Activated naive CD8-positive, alpha-beta T cell treated with anti-CD3 and anti-CD28 coated beads, Interleukin-2, amount 10 ng/mL, durations not matched to agents 7 days and 5 days (primary cell): ENCODE measurements around the gene RB1. TPM values are rescaled to one million over a fixed set of nuclear protein-coding genes. Genes with fewer than 3 reads are reported as not detected.

ENCODE experiments used
- ATAC-seq: fragments of 150-1000 bp; cut with Tn5 transposase; one replicate; pipeline ENCODE4 v1.10.0; 2021; ENCODE audit warnings: low read depth, moderate library complexity
- POLR2A ChIA-PET: fragments of 350-600 bp; sonication (Branson Sonifier 250); formaldehyde crosslinking; loops from one replicate; lab custom pipeline; 2021; ENCODE audit warnings: antibody characterized with exemption; lab: Charles Lee
- DNase-seq: peaks from one replicate; pipeline ENCODE4 v3.0.0; 2021
- H3K27ac Mint-ChIP-seq: one replicate; pipeline ENCODE4 v1.8.0; 2022; ENCODE audit warnings: mild to moderate bottlenecking, mixed read lengths
- H3K27me3 Mint-ChIP-seq: one replicate; pipeline ENCODE4 v1.8.0; 2022; ENCODE audit warnings: mild to moderate bottlenecking, moderate library complexity, mixed read lengths
- H3K36me3 Mint-ChIP-seq: one replicate; pipeline ENCODE4 v1.8.0; 2021; ENCODE audit warnings: mild to moderate bottlenecking, mixed read lengths
- H3K4me1 Mint-ChIP-seq: one replicate; pipeline ENCODE4 v1.8.0; 2021; ENCODE audit warnings: mixed read lengths
- H3K4me3 Mint-ChIP-seq: one replicate; pipeline ENCODE4 v1.8.0; 2022; ENCODE audit warnings: mild to moderate bottlenecking, moderate library complexity, mixed read lengths
- H3K9me3 Mint-ChIP-seq: one replicate; pipeline ENCODE4 v1.8.0; 2021; ENCODE audit warnings: mixed read lengths
- total RNA-seq, 2 experiments: library from RNA; stranded (reverse); gene quantifications; one replicate each; pipeline ENCODE4 v1.2.3, GENCODE V29; 2021

RB1 gene
- total RNA-seq, 2 experiments from 2014 or later = 40.6 to 42.4 TPM

DNA sequence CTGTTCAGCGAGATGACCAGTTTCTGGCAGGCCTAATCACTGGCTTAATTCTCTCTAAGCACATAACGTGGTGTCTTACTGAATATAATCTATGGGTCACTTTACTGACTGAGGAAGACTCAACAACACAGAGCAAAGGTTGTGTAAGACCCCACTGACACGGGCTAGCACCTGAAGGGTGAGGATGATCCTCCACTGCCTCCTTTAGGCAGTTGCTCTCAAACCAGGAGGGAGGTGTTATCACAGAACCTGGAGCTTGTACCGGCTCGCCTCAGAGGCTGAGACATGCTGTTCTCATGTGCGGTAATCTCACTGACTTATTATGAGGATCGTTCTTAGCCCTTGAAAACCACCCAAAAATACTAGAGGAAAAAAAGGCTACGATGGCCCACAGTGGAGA, 201.1 kb downstream of the RB1 start:
- H3K27ac Mint-ChIP-seq = peak overlapping the region; percentile 92
- POLR2A ChIA-PET = interaction anchor here (0.6 to 3.9 kb wide), 7 partner anchors 12 to 171 kb away, joined by 3 to 31 read pairs (median 4); partner anchors contain the start of gene RCBTB2
- H3K4me1 Mint-ChIP-seq = peaks cover 59% of the 10 kb centered on the region
- no peak overlapping the region for H3K4me3 Mint-ChIP-seq
- DNase-seq (no peak), ATAC-seq (no peak)
- no peaks in the 10 kb centered on the region for H3K27me3 Mint-ChIP-seq
- H3K36me3 Mint-ChIP-seq = peaks cover 53% of the 10 kb centered on the region
- H3K9me3 Mint-ChIP-seq = no peaks in the 10 kb centered on the region

GRCh38 chr13:48505012-48505411, 201.5 kb downstream of the RB1 start:
- H3K27ac Mint-ChIP-seq = peak overlapping the region; percentile 92
- H3K9me3 Mint-ChIP-seq = no peaks in the 10 kb centered on the region
- H3K4me1 Mint-ChIP-seq = peaks cover 61% of the 10 kb centered on the region
- no peaks in the 10 kb centered on the region for H3K27me3 Mint-ChIP-seq
- peak overlapping the region; percentile 67 for H3K4me3 Mint-ChIP-seq
- POLR2A ChIA-PET = interaction anchor here (0.6 to 3.9 kb wide), 13 partner anchors 8 to 102 kb away, joined by 3 to 31 read pairs (median 5); partner anchors contain the start of gene RCBTB2
- DNase-seq = no peak
- H3K36me3 Mint-ChIP-seq = peaks cover 52% of the 10 kb centered on the region
- ATAC-seq = peak; percentile 17

DNA sequence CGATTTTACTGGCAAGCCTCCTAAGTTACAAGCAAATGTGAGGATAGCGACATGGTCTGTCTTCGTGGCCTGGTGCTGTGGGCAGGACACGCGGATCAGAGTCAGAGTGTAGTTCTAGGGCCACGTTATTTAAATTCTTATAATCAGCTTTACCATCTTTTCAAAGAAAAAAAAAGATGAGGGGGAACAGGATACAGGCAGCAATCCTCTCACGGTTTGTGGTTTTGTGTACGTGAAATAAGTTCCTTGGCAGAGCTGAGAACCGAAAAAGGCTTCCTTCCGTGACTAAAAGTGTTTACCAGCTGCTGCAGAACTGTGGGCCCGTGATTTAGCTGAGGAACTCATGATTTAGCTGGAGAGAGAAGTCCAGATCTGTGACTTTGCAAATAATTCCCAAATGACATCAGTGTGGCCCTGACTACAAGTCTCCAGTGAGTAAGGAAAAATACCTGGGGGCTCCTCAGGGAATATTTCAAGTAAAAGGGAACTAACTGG, 202.1 kb downstream of the RB1 start:
- ATAC-seq = peak; percentile 88
- POLR2A ChIA-PET = interaction anchor here (0.7 to 3.9 kb wide), 14 partner anchors 9 to 467 kb away, joined by 3 to 31 read pairs (median 4); partner anchors contain the start of gene RCBTB2
- Mint-ChIP-seq H3K4me1 (peaks cover 62% of the 10 kb centered on the region), H3K4me3 (peak overlapping the region; percentile 67), H3K9me3 (no peaks in the 10 kb centered on the region), H3K36me3 (peaks cover 54% of the 10 kb centered on the region), H3K27me3 (no peaks in the 10 kb centered on the region), H3K27ac (peak overlapping the region; percentile 92)
- DNase-seq = peak; percentile 54

DNA sequence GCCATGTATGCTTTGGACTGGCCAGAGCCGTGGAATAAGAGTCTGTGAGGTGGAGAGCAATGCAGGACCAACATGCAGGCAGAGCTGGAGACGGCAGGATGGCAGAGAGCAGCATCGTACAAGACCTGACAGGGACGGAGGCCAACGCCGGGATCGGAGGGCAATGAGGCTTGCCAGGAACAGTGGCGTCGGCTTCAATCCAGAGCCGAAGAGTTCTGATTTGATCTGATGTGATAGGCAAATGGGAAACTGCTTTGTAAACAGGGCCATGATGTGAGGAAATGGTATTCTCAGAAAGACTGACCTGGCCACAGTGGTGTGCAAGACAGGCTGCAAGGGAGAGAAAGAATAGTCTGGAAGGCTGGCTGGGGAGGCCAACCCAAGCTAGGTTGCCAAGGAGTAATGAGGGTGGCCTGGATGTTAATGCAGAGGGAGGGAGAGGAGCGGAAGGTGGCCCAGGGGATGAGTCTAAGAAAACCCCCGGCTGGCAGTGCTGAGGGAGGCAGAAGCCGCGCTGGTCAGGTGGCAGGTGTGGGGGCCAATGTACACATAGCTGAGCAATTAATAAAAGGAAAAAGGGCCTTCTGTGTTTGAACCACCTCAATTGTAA, 202.6 kb downstream of the RB1 start:
- Mint-ChIP-seq H3K4me1 (peaks cover 61% of the 10 kb centered on the region), H3K27me3 (no peaks in the 10 kb centered on the region), H3K9me3 (no peaks in the 10 kb centered on the region), H3K36me3 (peaks cover 51% of the 10 kb centered on the region), H3K4me3 (peak overlapping the region; percentile 67), H3K27ac (peak overlapping the region; percentile 92)
- DNase-seq (no peak), ATAC-seq (peak; percentile 16)
- POLR2A ChIA-PET = interaction anchor here (0.7 to 3.9 kb wide), 14 partner anchors 9 to 468 kb away, joined by 3 to 31 read pairs (median 4); partner anchors contain the start of gene RCBTB2

- Mint-ChIP-seq H3K4me1 (peaks cover 58% of the 10 kb centered on the region), H3K27ac (peak overlapping the region; percentile 15), H3K4me3 (no peak overlapping the region), H3K36me3 (peaks cover 52% of the 10 kb centered on the region), H3K9me3 (no peaks in the 10 kb centered on the region), H3K27me3 (no peaks in the 10 kb centered on the region)
- POLR2A ChIA-PET = interaction anchor here (1.8 to 3.9 kb wide), 2 partner anchors 12 to 25 kb away, joined by 7 to 31 read pairs; partner anchors contain the start of gene RCBTB2
- no peak for DNase-seq
- no peak for ATAC-seq
These were observed 203.5 kb downstream of the RB1 start for GRCh38 chr13:48507021-48507420.

DNA sequence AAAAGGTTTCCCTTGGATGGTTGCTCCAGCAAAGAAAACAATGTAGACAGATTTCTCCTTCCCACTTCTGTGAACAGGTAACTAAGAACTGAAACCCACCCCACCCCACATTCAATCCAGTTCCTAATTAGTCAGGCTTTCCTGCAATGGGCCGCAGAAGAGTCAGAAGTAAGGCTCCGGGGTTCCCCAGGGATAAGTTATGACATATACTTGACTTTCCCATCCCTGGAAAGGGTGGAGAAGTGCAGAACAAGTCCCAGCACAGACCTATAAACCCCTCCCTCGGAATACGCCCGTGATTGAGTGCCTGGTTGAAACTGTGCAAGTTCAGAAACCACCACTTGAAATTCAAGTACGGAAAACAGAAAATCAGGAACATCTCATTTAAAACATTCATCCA, 204.5 kb downstream of the RB1 start:
- H3K27ac Mint-ChIP-seq = no peak overlapping the region
- H3K4me1 Mint-ChIP-seq = peaks cover 52% of the 10 kb centered on the region
- H3K36me3 Mint-ChIP-seq = peaks cover 52% of the 10 kb centered on the region
- H3K4me3 Mint-ChIP-seq = no peak overlapping the region
- DNase-seq (no peak), ATAC-seq (no peak)
- H3K27me3 Mint-ChIP-seq = no peaks in the 10 kb centered on the region
- H3K9me3 Mint-ChIP-seq = no peaks in the 10 kb centered on the region
- POLR2A ChIA-PET = interaction anchor here (1.3 kb wide), 1 partner anchor 25 kb away, joined by 4 read pairs; the partner anchor contains the start of gene RCBTB2

- peaks cover 27% of the 10 kb centered on the region for H3K4me1 Mint-ChIP-seq
- ATAC-seq (no peak), DNase-seq (no peak)
- POLR2A ChIA-PET = interaction anchor here (1.1 kb wide), 1 partner anchor 22 kb away, joined by 3 read pairs; the partner anchor contains the start of gene RCBTB2
- no peak overlapping the region for H3K27ac Mint-ChIP-seq
- no peaks in the 10 kb centered on the region for H3K27me3 Mint-ChIP-seq
- H3K4me3 Mint-ChIP-seq = no peak overlapping the region
- no peaks in the 10 kb centered on the region for H3K9me3 Mint-ChIP-seq
- H3K36me3 Mint-ChIP-seq = peaks cover 59% of the 10 kb centered on the region
These were observed 207.1 kb downstream of the RB1 start for GRCh38 chr13:48510698-48511097.

GRCh38 chr13:48511621-48512230, 208.2 kb downstream of the RB1 start:
- no peaks in the 10 kb centered on the region for H3K27me3 Mint-ChIP-seq
- no peak overlapping the region for H3K27ac Mint-ChIP-seq
- no peak for DNase-seq
- peaks cover 17% of the 10 kb centered on the region for H3K4me1 Mint-ChIP-seq
- no peaks in the 10 kb centered on the region for H3K9me3 Mint-ChIP-seq
- H3K36me3 Mint-ChIP-seq = peaks cover 64% of the 10 kb centered on the region
- POLR2A ChIA-PET = no interaction called here
- ATAC-seq = no peak
- H3K4me3 Mint-ChIP-seq = no peak overlapping the region

DNA sequence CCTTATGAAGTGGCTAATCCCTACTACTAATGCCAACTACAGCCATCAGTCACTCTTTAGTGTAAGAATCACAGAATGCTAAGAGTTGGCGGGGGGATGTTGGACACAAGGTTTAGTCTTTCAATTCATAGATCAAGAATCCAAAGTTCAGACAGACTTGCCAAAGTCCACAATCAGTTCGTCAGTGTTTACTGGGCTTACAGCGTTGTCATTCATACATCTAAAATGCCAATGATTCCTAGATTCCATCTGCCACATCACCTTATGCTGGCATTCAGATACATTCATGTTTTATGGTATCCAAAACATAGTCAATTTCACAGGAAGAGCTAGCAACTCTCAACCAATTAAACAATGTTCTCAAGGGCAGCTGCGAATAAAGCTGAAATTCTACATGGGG, 211.2 kb downstream of the RB1 start:
- H3K4me1 Mint-ChIP-seq = peaks cover 10% of the 10 kb centered on the region
- no peak for ATAC-seq
- no peak overlapping the region for H3K27ac Mint-ChIP-seq
- peaks cover 63% of the 10 kb centered on the region for H3K36me3 Mint-ChIP-seq
- H3K4me3 Mint-ChIP-seq = no peak overlapping the region
- POLR2A ChIA-PET = no interaction called here
- H3K27me3 Mint-ChIP-seq = no peaks in the 10 kb centered on the region
- peaks cover 2% of the 10 kb centered on the region for H3K9me3 Mint-ChIP-seq
- no peak for DNase-seq

DNA sequence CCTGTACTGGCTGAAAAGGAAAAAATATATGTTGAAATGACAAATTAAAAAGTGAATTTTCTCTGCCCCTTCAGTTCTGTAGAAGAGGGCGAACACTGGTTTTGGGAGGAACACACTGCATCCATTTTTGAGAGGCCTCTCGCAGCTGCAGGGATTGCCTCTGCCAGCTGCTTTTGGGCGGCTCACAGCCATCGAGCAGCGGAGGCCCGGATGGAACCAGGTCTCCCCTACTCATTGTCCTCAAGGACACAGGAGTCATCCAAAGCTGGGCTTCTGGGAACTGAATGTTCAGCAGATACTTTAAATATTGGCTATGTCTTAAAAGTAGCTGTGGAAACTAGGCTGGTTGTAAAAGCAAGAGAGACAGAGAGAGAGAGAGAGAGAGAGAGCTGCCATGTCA, 212.2 kb downstream of the RB1 start:
- peaks cover 2% of the 10 kb centered on the region for H3K9me3 Mint-ChIP-seq
- no peak overlapping the region for H3K4me3 Mint-ChIP-seq
- peaks cover 2% of the 10 kb centered on the region for H3K4me1 Mint-ChIP-seq
- POLR2A ChIA-PET = interaction anchor here (1.3 kb wide), 1 partner anchor 10 kb away, joined by 4 read pairs; no protein-coding TSS in a partner anchor
- ATAC-seq (no peak), DNase-seq (no peak)
- H3K27me3 Mint-ChIP-seq = no peaks in the 10 kb centered on the region
- H3K36me3 Mint-ChIP-seq = peaks cover 66% of the 10 kb centered on the region
- no peak overlapping the region for H3K27ac Mint-ChIP-seq

DNA sequence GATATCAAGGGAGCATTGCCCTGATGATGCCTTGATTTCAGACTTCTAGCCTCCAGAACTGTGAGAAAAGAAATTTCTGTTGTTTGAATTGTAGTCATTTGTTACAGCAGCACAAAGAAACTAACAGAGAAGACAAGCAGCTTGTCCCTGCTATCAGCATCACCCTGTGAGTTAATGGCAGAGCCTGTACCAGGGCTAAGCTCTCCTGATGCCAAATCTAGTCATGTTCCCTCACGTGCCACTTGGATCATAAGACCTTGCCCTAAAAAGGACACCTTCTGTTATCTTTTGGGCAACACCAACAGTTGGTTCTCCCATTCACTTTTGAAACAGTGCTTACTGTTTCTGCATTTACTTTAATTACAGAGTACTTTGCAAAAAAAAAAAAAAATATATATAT, 214.5 kb downstream of the RB1 start:
- no peak for ATAC-seq
- no peak for DNase-seq
- Mint-ChIP-seq H3K4me3 (no peak overlapping the region), H3K27me3 (no peaks in the 10 kb centered on the region), H3K27ac (no peak overlapping the region), H3K4me1 (peaks cover 2% of the 10 kb centered on the region), H3K9me3 (peaks cover 2% of the 10 kb centered on the region), H3K36me3 (peaks cover 60% of the 10 kb centered on the region)
- POLR2A ChIA-PET = interaction anchor here (1.0 kb wide), 1 partner anchor 13 kb away, joined by 3 read pairs; no protein-coding TSS in a partner anchor

GRCh38 chr13:48526286-48526685, 222.7 kb downstream of the RB1 start:
- ATAC-seq = no peak
- Mint-ChIP-seq H3K27me3 (peaks cover 3% of the 10 kb centered on the region), H3K4me3 (no peak overlapping the region), H3K4me1 (peaks cover 19% of the 10 kb centered on the region), H3K27ac (no peak overlapping the region), H3K36me3 (peaks cover 22% of the 10 kb centered on the region), H3K9me3 (peaks cover 1% of the 10 kb centered on the region)
- no peak for DNase-seq
- POLR2A ChIA-PET = no interaction called here

- ATAC-seq (no peak), DNase-seq (no peak)
- Mint-ChIP-seq H3K4me1 (peaks cover 25% of the 10 kb centered on the region), H3K9me3 (peaks cover 1% of the 10 kb centered on the region), H3K27me3 (peaks cover 3% of the 10 kb centered on the region), H3K4me3 (no peak overlapping the region), H3K27ac (no peak overlapping the region), H3K36me3 (peaks cover 17% of the 10 kb centered on the region)
- POLR2A ChIA-PET = interaction anchor here (1.2 kb wide), 1 partner anchor 35 kb away, joined by 4 read pairs; no protein-coding TSS in a partner anchor
These were observed 224.4 kb downstream of the RB1 start for GRCh38 chr13:48527955-48528354.
